GM12864 (cell line): ENCODE results near the gene SVBP.
"Not testable (repeated sequence)": the region's sequence is repeated elsewhere in the genome, so short reads cannot be mapped to it uniquely, and the experiment has no call there.

Source experiments
- DNase-seq: peaks from one replicate; pipeline ENCODE4 v3.0.0-alpha.2; 2011; ENCODE audit warnings: low read depth
- H3K4me3 ChIP-seq: 2 replicates; pipeline ENCODE4 v1.5.1; 2011; ENCODE audit warnings: mild to moderate bottlenecking, low read depth, low read length, control low read depth
- CTCF ChIP-seq: IDR thresholded peaks from 2 replicates; pipeline ENCODE4 v1.5.1; 2011; ENCODE audit warnings: low read depth, mild to moderate bottlenecking, moderate library complexity, low read length, control low read depth, inconsistent platforms; ENCODE audit errors: missing control alignments

SVBP gene

GRCh38 chr1:42820813-42821212 is 3.6 kb upstream of the SVBP start:
- no peak for DNase-seq
- no peak overlapping the region for H3K4me3 ChIP-seq
- TF ChIP-seq CTCF: no peak

DNA sequence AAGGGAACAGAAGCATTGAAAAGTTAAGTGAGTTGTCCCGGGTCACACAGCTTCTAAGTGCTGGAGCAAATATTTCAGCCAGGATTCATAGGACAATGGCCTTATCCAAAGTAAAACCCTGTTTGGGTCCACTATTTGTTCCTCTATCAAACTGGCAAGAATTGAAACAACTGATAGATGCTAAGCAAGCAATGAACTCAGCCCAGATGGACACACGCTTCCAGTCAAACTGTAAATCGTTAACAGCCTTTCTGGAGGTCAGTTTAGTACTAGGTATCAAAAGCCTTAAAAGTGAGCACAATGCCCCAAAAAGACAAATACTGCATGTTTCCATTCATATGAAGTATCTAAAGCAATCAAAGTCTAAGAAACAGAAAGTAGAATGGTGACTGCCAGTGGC is 779 bp upstream of the SVBP start:
- no peak for TF ChIP-seq CTCF
- H3K4me3 ChIP-seq: no peak overlapping the region
- DNase-seq: no peak

- DNase-seq: no peak
- TF ChIP-seq CTCF: no peak
- peak overlapping the region; percentile 55 for H3K4me3 ChIP-seq
These were observed 207 bp upstream of the SVBP start for GRCh38 chr1:42817440-42817767.

DNA sequence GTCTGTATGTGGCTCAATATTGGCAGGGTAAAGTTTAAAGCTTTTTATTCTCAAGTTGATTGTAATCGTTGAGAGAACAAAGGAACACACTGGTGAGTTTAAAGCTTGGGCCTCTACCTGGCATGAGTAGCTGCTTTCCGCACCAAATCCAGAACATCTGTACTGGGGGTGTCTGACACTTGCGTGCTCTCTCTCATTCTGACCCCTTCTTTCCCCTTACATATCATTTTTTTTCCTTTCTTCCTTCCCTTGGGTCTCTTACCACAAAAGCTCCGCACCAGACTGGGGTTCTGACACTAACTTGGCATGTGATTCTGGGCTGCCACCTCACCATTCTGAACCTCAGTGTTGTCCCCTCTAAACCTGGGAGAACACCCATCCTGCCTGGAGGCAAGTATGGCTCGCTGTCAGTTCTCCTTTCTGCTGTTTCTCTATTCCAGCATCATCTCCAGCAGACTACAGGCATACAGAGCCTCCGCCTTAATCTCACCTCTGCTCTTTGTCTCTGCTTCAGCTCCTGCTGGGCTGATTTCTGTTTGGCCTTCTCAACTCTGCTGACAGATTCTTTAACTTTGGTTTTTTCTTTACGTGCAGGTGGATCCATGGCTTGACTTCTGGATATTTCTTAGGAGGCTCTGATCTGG is 1.1 kb downstream of the SVBP start:
- TF ChIP-seq CTCF: no peak
- DNase-seq: no peak
- peak overlapping the region; percentile 58 for H3K4me3 ChIP-seq

- not testable (repeated sequence) for H3K4me3 ChIP-seq, DNase-seq
These were observed 2.4 kb downstream of the SVBP start for GRCh38 chr1:42814815-42815214.

GRCh38 chr1:42807056-42807668 is 10.0 kb downstream of the SVBP start:
- H3K4me3 ChIP-seq: no peak overlapping the region
- DNase-seq: no peak
- no peak for TF ChIP-seq CTCF

- H3K4me3 ChIP-seq: no peak overlapping the region
- DNase-seq: no peak
- TF ChIP-seq CTCF: no peak
These were observed 10.6 kb downstream of the SVBP start for GRCh38 chr1:42806593-42806992.
